ENCODE measurements around the gene LRRC75A. TPM values are rescaled to one million over a fixed set of nuclear protein-coding genes. Genes with fewer than 3 reads are reported as not detected.

The LRRC75A gene
- total and polyA plus RNA-seq, 2 of the 8 experiments (the other 6 are each of a cell fraction or from before 2014, with no cell fraction given): 9.7 to 9.9 TPM

DNA sequence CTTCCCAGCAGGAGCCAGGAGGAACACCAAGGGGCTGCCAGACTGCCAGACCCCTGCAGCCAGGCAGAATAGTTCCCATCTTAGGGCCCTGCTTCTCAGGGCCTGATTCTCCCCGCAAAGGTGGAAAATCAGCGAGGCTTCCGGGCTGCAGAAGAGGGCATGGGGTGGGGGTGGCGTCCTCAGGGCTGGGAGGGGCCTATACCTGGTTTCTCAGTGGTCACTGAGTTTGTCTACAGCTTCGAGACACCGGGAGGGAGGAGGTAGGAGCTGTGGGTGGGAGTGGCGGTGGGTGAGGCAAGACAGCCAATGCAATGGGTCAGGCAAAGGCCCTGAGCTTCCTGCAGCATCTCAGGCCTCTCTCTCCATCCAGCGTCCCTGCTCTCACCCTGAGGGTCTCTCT, 14.3 kb downstream of the LRRC75A start:
- no peak overlapping the region for H2AFZ ChIP-seq (ENCODE audit: low read length)
- H3K4me2 ChIP-seq (ENCODE audit: insufficient read depth in 1 of 2, low read depth in 2 of 2, low read length in 2 of 2): no peak overlapping the region
- H4K20me1 ChIP-seq (replicated peaks in 1 of 2; ENCODE audit: control insufficient read depth in 1 of 2, insufficient read depth in 2 of 2, low read length in 2 of 2): peaks cover 0 to 2% of the 10 kb centered on the region in 2 experiments
- H4K5ac ChIP-seq (ENCODE audit: insufficient read length, low read depth, low read length): no peak overlapping the region
- POLR2A ChIA-PET (ENCODE audit: partially characterized antibody): interaction anchor here (4.0 kb wide), 1 partner anchor 10 kb away, joined by 20 read pairs; no protein-coding TSS in a partner anchor
- CTCF ChIA-PET (ENCODE audit: partially characterized antibody): interaction anchor here (1.3 to 15.4 kb wide), 5 partner anchors 10 to 44 kb away, joined by 3 to 124 read pairs (median 28); no protein-coding TSS in a partner anchor
- no peaks in the 10 kb centered on the region for H3K27me3 ChIP-seq (replicated peaks in 1 of 4; ENCODE audit: control insufficient read depth in 3 of 4, extremely low read depth in 1 of 4, insufficient read depth in 3 of 4, low read length in 3 of 4)
- no peaks in the 10 kb centered on the region for H3K23me2 ChIP-seq (ENCODE audit: low read depth, low read length)
- H3K79me1 ChIP-seq (ENCODE audit: low read depth, low read length): peaks cover 4% of the 10 kb centered on the region
- H3K4me1 ChIP-seq (replicated peaks in 1 of 4; ENCODE audit: control insufficient read depth in 3 of 4, insufficient read depth in 4 of 4, low read length in 3 of 4): peaks cover 0 to 32% (median 9%) of the 10 kb centered on the region in 4 experiments; a peak in 5 of 7 replicates
- peak overlapping the region; percentile 4; the same call in 1 of the 2 replicates for H2BK5ac ChIP-seq (ENCODE audit: low read depth, low read length)
- 74% methylated on average over 8 of the region's 8 CpGs; no CpG with 5 or more reads in 1 of the 2 experiments for WGBS, 2 experiments (ENCODE audit: extremely low coverage in 1 of 2, insufficient coverage in 1 of 2, insufficient read length in 1 of 2, insufficient replicate concordance in 2 of 2, low coverage in 1 of 2, low lambda C conversion rate in 2 of 2, missing lambda C conversion rate in 1 of 2)
- TF ChIP-seq RXRA (IDR thresholded peaks at IDR 0.05; ENCODE audit: insufficient read depth, low read depth, low read length) (no peak), CREB1 (IDR thresholded peaks at IDR 0.05) (no peak), RFX5 (IDR thresholded peaks at IDR 0.05; ENCODE audit: borderline replicate concordance, low read depth, low read length) (no peak), USF2 (IDR thresholded peaks at IDR 0.05; ENCODE audit: low read length) (no peak), KDM5A (IDR thresholded peaks at IDR 0.05; ENCODE audit: low read length) (no peak), KDM4A (IDR thresholded peaks at IDR 0.05; ENCODE audit: low read depth, low read length, severe bottlenecking) (no peak), BACH1 (IDR thresholded peaks at IDR 0.05; ENCODE audit: low read length) (no peak), POLR2AphosphoS5 (IDR thresholded peaks at IDR 0.05; ENCODE audit: low read depth, low read length) (no peak)
- no peak overlapping the region for H3K56ac ChIP-seq (replicated peaks; ENCODE audit: insufficient read length, low read depth, low read length)
- no peak overlapping the region for H3K23ac ChIP-seq (ENCODE audit: insufficient read length)
- 0 out of 2 replicates have a peak overlapping the region, but pooled peaks have one; percentile 32 for H3K18ac ChIP-seq (ENCODE audit: extremely low read depth, low read length)
- no peak overlapping the region; the same call in 1 of the 2 replicates for H2BK12ac ChIP-seq (ENCODE audit: low read depth, low read length)
- no peak overlapping the region for H3K4ac ChIP-seq (replicated peaks; ENCODE audit: insufficient read length, low read depth, low read length)
- peaks cover 0 to 1% of the 10 kb centered on the region in 2 experiments; a peak in 1 of 4 replicates for H3K79me2 ChIP-seq (ENCODE audit: control insufficient read depth in 1 of 2, insufficient read depth in 2 of 2, low read length in 2 of 2)
- no peaks in the 10 kb centered on the region for H3K9me3 ChIP-seq (ENCODE audit: insufficient read depth in 2 of 2, low read depth in 1 of 2, low read length in 1 of 2)
- no peak overlapping the region for H2BK120ac ChIP-seq (replicated peaks; ENCODE audit: low read depth, low read length)
- FAIRE-seq (no peak), DNase-seq (ENCODE audit: low read depth in 1 of 2, low spot score in 2 of 2) (no peak)
- no peak overlapping the region for H3K9ac ChIP-seq (replicated peaks in 1 of 4; ENCODE audit: extremely low read depth in 1 of 4, low read depth in 3 of 4, low read length in 3 of 4)
- H2BK15ac ChIP-seq (ENCODE audit: low read length): no peak overlapping the region
- no peak overlapping the region for H4K8ac ChIP-seq (ENCODE audit: extremely low read depth, insufficient read depth, low read length)
- no peak overlapping the region for H2AK5ac ChIP-seq (ENCODE audit: low read depth, low read length)
- H4K91ac ChIP-seq (replicated peaks; ENCODE audit: insufficient read length, low read length): no peak overlapping the region
- H3K36me3 ChIP-seq (ENCODE audit: control insufficient read depth in 2 of 4, insufficient read depth in 4 of 4, low read length in 3 of 4): no peaks in the 10 kb centered on the region
- H2BK20ac ChIP-seq (ENCODE audit: low read length): no peak overlapping the region
- H3K4me3 ChIP-seq (ENCODE audit: extremely low read depth in 1 of 4, insufficient read depth in 2 of 4, low read depth in 3 of 4, low read length in 4 of 4): no peak overlapping the region
- no peak overlapping the region for H3K27ac ChIP-seq (ENCODE audit: low read depth, low read length)
- H3K14ac ChIP-seq (ENCODE audit: insufficient read length): no peak overlapping the region

All from H1 (cell line).